Left ventricle myocardium inferior (tissue), 1 donor: ENCODE results near the gene PCNX1. TPM values are rescaled to one million over a fixed set of nuclear protein-coding genes. Genes with fewer than 3 reads are reported as not detected.
"Not testable (repeated sequence)": the region's sequence is repeated elsewhere in the genome, so short reads cannot be mapped to it uniquely, and the experiment has no call there.

Source experiments
- DNase-seq: peaks from one replicate; pipeline ENCODE4 v3.0.0-alpha.2; 2020
- H3K27ac ChIP-seq: fragments of 200-600 bp; replicated peaks from 2 replicates; pipeline ENCODE4 v1.8.0; 2021
- H3K27me3 ChIP-seq: fragments of 200-600 bp; 2 replicates; pipeline ENCODE4 v1.8.0; 2021; ENCODE audit warnings: low read depth
- H3K36me3 ChIP-seq: fragments of 200-600 bp; 2 replicates; pipeline ENCODE4 v1.8.0; 2021
- H3K4me1 ChIP-seq: fragments of 200-600 bp; 2 replicates; pipeline ENCODE4 v1.8.0; 2021
- H3K4me3 ChIP-seq: fragments of 200-600 bp; 2 replicates; pipeline ENCODE4 v1.8.0; 2021; ENCODE audit warnings: mild to moderate bottlenecking, moderate library complexity
- H3K9me3 ChIP-seq: fragments of 200-600 bp; replicated peaks from 2 replicates; pipeline ENCODE4 v1.8.0; 2021
- intact Hi-C: fragments of 100-400 bp; cut with micrococcal nuclease; formaldehyde crosslinking; loops from one replicate; pipeline ENCODE4 v1.11.0; 2022
- total RNA-seq: library from RNA; stranded (reverse); fragmentation: NEBNext Ultra II Directional; extraction: Animal tissue kit (Norgen Biotek cat#: 25700); gene quantifications from one replicate; pipeline ENCODE4 v1.2.1, GENCODE V29; 2021
- TF ChIP-seq, protein P1 (sequence below): fragments of 200-600 bp; IDR thresholded peaks from 2 replicates; pipeline ENCODE4 v1.8.0; 2021; ENCODE audit warnings: antibody characterized with exemption, mild to moderate bottlenecking, borderline replicate concordance
- donor health status: DM: no; HTN: yes; CAD: no; lungs with severe emphysema.

Gene PCNX1
- total RNA-seq, 1 donor from 2014 or later: 35.2 TPM

DNA sequence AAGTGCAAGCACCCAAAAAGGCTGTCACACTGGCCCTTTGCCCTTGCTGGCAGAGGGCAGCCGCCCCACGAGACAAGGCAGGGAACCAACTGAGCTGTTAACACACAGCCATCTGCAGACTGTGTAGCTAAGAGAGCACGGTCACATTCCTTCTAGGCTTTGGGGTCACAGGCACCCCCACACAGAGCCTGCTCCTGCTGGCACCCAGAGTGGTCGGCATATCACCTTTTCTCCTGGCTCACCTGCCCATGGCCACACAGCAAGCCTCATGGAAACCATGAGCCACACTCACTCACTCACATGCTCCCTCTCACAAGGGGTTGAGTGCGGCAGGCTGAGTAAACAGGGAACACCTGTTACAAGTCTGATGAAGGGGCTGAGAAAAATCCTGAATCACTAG is 214.5 kb downstream of the PCNX1 start:
- no peak for DNase-seq

DNA sequence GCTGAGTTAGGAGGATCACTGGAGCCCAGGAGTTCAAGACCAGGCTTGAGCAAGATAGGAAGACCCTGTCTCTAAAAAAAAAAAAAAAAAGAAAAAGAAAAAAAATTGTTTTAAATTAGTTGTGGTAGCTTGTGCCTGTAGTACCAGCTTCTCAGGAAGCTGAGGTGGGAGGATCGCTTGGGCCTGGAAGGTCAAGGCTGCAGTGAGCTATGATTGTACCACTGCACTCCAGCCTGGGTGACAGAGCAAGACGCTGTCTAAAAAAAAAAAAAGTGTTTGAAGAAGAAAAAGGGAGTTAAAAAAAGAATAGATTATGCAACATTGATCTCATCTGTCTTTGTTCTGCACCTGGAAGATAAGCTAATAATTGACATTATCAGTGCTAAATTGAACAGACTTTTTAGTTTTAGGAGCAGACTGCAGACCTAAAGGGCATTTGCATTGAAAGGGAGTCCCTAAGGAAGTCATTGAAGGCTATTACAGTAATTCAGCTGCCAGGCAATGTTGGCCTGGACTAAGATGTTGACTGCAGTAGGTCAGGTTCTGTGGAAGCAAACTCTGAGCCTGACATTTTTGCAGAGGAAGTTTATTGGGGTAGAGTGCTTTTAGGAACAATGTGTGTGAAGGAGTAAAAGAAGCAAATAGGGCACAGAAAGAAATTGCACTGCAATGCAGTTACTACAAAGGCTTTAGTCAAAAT is 215.8 kb downstream of the PCNX1 start:
- no peaks in the 10 kb centered on the region for H3K36me3 ChIP-seq
- peaks cover 11% of the 10 kb centered on the region for H3K9me3 ChIP-seq
- intact Hi-C loops: no loop called here
- no peaks in the 10 kb centered on the region for H3K27me3 ChIP-seq
- no peaks in the 10 kb centered on the region for H3K4me1 ChIP-seq
- no peak overlapping the region for H3K27ac ChIP-seq
- no peak overlapping the region for H3K4me3 ChIP-seq
- TF ChIP-seq, protein P1, sequence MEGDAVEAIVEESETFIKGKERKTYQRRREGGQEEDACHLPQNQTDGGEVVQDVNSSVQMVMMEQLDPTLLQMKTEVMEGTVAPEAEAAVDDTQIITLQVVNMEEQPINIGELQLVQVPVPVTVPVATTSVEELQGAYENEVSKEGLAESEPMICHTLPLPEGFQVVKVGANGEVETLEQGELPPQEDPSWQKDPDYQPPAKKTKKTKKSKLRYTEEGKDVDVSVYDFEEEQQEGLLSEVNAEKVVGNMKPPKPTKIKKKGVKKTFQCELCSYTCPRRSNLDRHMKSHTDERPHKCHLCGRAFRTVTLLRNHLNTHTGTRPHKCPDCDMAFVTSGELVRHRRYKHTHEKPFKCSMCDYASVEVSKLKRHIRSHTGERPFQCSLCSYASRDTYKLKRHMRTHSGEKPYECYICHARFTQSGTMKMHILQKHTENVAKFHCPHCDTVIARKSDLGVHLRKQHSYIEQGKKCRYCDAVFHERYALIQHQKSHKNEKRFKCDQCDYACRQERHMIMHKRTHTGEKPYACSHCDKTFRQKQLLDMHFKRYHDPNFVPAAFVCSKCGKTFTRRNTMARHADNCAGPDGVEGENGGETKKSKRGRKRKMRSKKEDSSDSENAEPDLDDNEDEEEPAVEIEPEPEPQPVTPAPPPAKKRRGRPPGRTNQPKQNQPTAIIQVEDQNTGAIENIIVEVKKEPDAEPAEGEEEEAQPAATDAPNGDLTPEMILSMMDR: no peak
- DNase-seq: no peak

More for the DNA sequence above, 214.5 kb downstream of the PCNX1 start:
- intact Hi-C loops: no loop called here
- Histone ChIP-seq H3K27me3 (no peaks in the 10 kb centered on the region), H3K4me1 (no peaks in the 10 kb centered on the region), H3K27ac (no peak overlapping the region), H3K36me3 (no peaks in the 10 kb centered on the region), H3K4me3 (no peak overlapping the region), H3K9me3 (peaks cover 11% of the 10 kb centered on the region)
- TF ChIP-seq, protein P1: no peak

DNA sequence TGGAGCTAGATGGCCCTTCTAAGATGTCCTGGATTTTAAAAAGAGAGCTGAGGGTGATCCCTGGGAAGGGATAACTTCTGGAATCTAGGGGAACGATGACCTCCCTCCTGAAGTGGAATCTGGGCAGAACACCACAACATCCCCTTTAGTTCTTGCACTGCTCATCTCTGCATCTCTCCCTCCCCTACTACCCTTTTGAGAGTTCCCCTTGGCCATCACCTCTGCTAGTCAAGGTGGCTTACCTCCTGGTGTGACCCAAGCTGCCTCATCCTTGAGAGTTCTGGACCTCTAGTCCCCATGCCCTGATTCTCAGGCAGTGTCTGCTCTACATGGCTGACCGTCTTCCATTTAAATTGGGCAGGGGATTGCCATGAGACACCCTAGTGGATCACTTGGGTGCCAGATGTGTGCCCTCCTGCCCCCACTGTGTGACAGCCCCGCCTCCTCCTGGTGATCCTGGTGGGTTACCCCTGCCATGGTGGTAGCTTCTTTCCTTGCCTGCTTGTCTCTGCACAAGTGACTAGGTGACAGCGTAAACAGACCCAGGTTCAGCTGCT is 216.4 kb downstream of the PCNX1 start:
- Histone ChIP-seq H3K27ac (no peak overlapping the region), H3K4me3 (no peak overlapping the region), H3K36me3 (no peaks in the 10 kb centered on the region), H3K9me3 (peaks cover 11% of the 10 kb centered on the region), H3K4me1 (no peaks in the 10 kb centered on the region), H3K27me3 (no peaks in the 10 kb centered on the region)
- intact Hi-C loops: no loop called here
- DNase-seq: no peak
- TF ChIP-seq, protein P1: no peak

DNA sequence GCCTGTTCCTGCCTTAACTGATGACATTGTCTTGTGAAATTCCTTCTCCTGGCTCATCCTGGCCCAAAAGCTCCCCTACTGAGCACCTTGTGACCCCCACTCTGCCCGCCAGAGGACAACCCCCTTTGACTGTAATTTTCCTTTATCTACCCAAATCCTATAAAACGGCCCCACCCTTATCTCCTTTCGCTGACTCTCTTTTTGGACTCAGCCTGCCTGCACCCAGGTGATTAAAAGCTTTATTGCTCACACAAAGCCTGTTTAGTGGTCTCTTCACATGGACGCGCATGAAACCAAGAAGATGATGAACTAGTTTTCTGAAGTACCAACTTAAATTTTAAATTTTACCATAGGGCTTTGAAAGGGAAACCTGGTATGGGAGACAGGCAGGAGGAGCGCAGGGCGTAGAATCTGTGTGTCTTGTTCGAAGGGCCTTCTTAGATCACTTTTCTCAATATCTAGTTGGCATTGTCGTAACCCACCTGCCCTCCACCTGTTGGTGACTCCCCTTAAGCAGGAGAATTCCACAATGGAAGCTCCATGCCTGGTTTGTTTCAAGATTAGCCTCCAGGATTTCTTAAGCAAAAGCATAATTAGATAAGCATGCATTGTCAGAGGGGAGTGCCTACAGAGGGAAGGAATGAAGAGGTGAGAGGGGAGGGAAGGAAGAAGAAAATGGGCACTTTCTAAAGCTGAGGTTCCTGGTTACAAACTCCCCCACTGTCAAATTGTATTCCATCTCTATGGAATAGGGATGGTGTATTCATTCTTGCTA is 222.6 kb downstream of the PCNX1 start:
- DNase-seq, H3K36me3 ChIP-seq, H3K9me3 ChIP-seq, intact Hi-C loops, H3K27me3 ChIP-seq, H3K4me3 ChIP-seq: not testable (repeated sequence)
- Histone ChIP-seq H3K4me1 (peaks cover 11% of the 10 kb centered on the region), H3K27ac (peak overlapping the region; percentile 46)

DNA sequence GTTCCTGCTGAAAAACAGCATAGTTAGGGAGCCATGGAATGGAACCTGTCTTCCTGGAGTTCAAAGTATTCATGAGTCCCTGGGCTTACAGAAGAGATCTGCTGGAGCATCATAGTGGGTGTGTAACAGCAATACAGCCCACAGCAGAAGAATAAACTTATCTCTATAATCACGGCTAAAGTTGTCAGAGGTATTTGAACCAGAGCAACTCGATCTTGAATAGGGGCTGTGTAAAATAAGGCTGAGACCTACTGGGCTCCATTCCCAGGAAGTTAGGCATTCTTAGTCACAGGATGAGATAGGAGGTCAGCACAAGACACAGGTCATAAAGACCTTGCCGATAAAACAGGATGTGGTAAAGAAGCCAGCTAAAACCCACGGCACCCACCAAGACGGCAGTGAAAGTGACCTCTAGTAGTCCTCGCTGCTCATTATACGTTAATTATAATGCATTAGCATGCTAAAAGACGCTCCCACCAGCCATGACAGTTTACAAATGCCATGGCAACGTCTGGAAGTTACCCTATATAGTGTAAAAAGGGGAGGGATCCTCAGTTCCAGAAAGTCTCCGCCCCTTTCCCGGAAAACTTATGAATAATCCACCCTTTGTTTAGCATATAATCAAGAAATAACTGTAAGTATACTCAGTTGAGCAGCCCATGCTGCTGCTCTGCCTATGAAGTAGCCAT is 223.4 kb downstream of the PCNX1 start:
- H3K4me1 ChIP-seq: peaks cover 11% of the 10 kb centered on the region
- TF ChIP-seq, protein P1: no peak
- intact Hi-C loops: no loop called here
- H3K36me3 ChIP-seq: no peaks in the 10 kb centered on the region
- DNase-seq: no peak
- peak overlapping the region; percentile 29 for H3K4me3 ChIP-seq
- H3K9me3 ChIP-seq: no peaks in the 10 kb centered on the region
- no peaks in the 10 kb centered on the region for H3K27me3 ChIP-seq
- H3K27ac ChIP-seq: peak overlapping the region; percentile 46
